ENCODE data around the gene MAPK8IP1. TPM values are rescaled to one million over a fixed set of nuclear protein-coding genes. Genes with fewer than 3 reads are reported as not detected.
A peak's percentile ranks its signal among the peaks of the same experiment; 100 is the strongest.

The MAPK8IP1 gene
- total RNA-seq, 1 experiment from 2014 or later, result 12.7 TPM

- CTCF ChIA-PET, result interaction anchor here (0.7 kb wide), 1 partner anchor 198 kb away, joined by 3 read pairs; no protein-coding TSS in a partner anchor
- in situ Hi-C loops (cut with HindIII; ENCODE audit: low pct_unique_long_range_greater_than_20kb, low sequenced_read_pairs), result no loop called here
- Histone ChIP-seq H3K4me1 (ENCODE audit: control insufficient read depth, insufficient read depth, low read length) (peaks cover 11% of the 10 kb centered on the region), H3K4me3 (ENCODE audit: low read depth in 2 of 2, low read length in 2 of 2) (peak within 1 kb of the TSS; percentile 95 to 100), H3K36me3 (ENCODE audit: control insufficient read depth, insufficient read depth, low read length) (peaks cover 9% of the 10 kb centered on the region), H3K27me3 (ENCODE audit: control insufficient read depth, insufficient read depth, low read length) (no peaks in the 10 kb centered on the region), H3K27ac (ENCODE audit: low read length) (peak within 1 kb of the TSS; percentile 94), H3K9me3 (ENCODE audit: control insufficient read depth, insufficient read depth, low read depth, low read length) (no peaks in the 10 kb centered on the region)
- POLR2A ChIA-PET, result interaction anchor here (0.6 kb wide), 2 partner anchors 73 to 446 kb away, joined by 3 read pairs; no protein-coding TSS in a partner anchor
- no TSS peak for BruUV-seq (replicated peaks)
- DNase-seq (ENCODE audit: low read depth, low spot score), result peak; percentile 88
- intact Hi-C loops (cut with micrococcal nuclease; ENCODE audit: unreplicated experiment), result no loop called here
- peak; percentile 91 for ATAC-seq
- TF ChIP-seq CTCF (IDR thresholded peaks at IDR 0.05) (no peak), POLR2AphosphoS5 (IDR thresholded peaks at IDR 0.05; ENCODE audit: low read depth, low read length) (peak; percentile 77), REST (IDR thresholded peaks at IDR 0.05; ENCODE audit: insufficient read depth in 1 of 2, low read depth in 2 of 2, low read length in 1 of 2) (0 out of 4 replicates have a peak, but pooled peaks of 1 of the 2 experiments have one; percentile 38)
Measured at GRCh38 chr11:45917623-45918330, 32.3 kb downstream of the MAPK8IP1 start, which contains the start of gene PEX16. PEX16 (minus strand) TSS chr11:45917877; CDS start chr11:45917811, 66 bp downstream.

GRCh38 chr11:45918331-45918941 lies 33.0 kb downstream of the MAPK8IP1 start:
- intact Hi-C loops (cut with micrococcal nuclease; ENCODE audit: unreplicated experiment) (no loop called here), in situ Hi-C loops (cut with HindIII; ENCODE audit: low pct_unique_long_range_greater_than_20kb, low sequenced_read_pairs) (no loop called here)
- no TSS peak for BruUV-seq (replicated peaks)
- Histone ChIP-seq H3K4me3 (ENCODE audit: low read depth in 2 of 2, low read length in 2 of 2) (peak overlapping the region; percentile 95 to 100), H3K36me3 (ENCODE audit: control insufficient read depth, insufficient read depth, low read length) (peaks cover 12% of the 10 kb centered on the region), H3K4me1 (ENCODE audit: control insufficient read depth, insufficient read depth, low read length) (peaks cover 11% of the 10 kb centered on the region), H3K27ac (ENCODE audit: low read length) (peak overlapping the region; percentile 94), H3K27me3 (ENCODE audit: control insufficient read depth, insufficient read depth, low read length) (no peaks in the 10 kb centered on the region; the same call in 1 of the 2 replicates), H3K9me3 (ENCODE audit: control insufficient read depth, insufficient read depth, low read depth, low read length) (no peaks in the 10 kb centered on the region)
- ATAC-seq (peak; percentile 78), DNase-seq (ENCODE audit: low read depth, low spot score) (peak; percentile 33)
- CTCF ChIA-PET, result no interaction called here
- POLR2A ChIA-PET, result no interaction called here
- TF ChIP-seq POLR2AphosphoS5 (IDR thresholded peaks at IDR 0.05; ENCODE audit: low read depth, low read length) (peak; percentile 34; the same call in 1 of the 2 replicates), SIN3A (IDR thresholded peaks at IDR 0.05; ENCODE audit: borderline replicate concordance, insufficient read depth, low read depth, low read length) (no peak)
